Activated CD8-positive, alpha-beta memory T cell treated with anti-CD3 and anti-CD28 coated beads, Interleukin-2, amount 50 U/mL, for 1 hour (primary cell): Measurements from ENCODE around the gene SENP7.
"Not testable (repeated sequence)": the region's sequence is repeated elsewhere in the genome, so short reads cannot be mapped to it uniquely, and the experiment has no call there.

ENCODE experiments used
- DNase-seq: peaks from one replicate; pipeline ENCODE4 v3.0.0-alpha.2; 2020; ENCODE audit errors: extremely low read depth

SENP7 gene

GRCh38 chr3:101453961-101454360 is 59.1 kb downstream of the SENP7 start:
- DNase-seq: no peak

GRCh38 chr3:101438641-101439040 is 74.4 kb downstream of the SENP7 start:
- not testable (repeated sequence) for DNase-seq

DNA sequence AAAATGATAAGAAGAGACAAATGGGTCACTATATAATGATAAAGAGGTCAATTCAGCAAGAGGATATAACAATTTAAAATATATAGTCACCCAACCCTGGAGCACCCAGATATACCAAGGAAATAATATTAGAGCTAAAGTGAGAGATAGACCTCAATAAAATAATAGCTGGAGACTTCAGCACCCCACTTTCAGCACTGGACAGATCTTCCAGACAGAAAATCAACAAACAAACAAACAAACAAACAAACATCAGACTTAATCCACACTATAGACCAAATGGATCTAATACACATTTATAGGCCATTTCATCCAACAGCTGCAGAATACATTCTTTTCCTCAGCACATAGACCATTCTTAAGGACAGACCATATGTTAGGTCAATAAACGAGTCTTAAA is 79.4 kb downstream of the SENP7 start:
- DNase-seq: no peak

GRCh38 chr3:101423984-101424888 is 88.8 kb downstream of the SENP7 start:
- DNase-seq: no peak

DNA sequence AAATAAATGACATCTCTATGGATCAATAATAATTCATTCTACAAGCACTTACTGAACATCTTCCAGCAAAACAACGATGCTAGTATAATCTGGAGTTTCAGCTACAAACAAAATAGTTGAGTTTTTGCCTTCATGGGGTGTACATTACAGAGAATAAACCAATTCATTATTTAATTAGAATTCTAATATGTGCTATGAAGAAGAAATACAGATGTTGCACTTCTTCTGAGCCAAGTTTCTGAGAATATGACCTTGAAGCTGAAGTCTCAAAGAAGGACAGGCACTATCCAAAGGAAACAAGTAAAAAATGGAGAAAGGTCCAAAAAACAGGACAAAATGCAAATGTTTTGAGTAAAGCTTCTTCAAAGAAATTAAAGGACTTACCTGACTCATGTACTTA is 94.2 kb downstream of the SENP7 start:
- DNase-seq: no peak

DNA sequence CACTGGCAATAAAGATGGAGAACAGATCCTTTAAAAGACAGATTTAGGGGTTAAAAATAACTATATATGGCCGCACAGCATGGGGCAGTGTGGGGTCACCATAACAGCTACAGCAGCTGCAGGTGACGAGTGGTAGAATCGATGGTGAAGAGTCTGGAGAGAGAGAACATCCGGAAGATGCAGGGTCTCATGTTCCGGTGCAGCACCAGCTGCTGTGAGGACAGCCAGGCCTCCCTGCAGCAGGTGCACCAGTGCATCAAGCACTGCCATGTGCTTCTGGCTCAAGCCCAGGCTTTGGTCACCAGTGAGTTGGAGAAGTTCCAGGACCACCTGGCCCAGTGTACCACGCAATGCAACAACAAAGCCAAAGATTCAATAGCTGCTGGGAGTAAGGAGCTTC is 98.9 kb downstream of the SENP7 start:
- no peak for DNase-seq

- DNase-seq: no peak
Measured at GRCh38 chr3:101413656-101414055, 99.4 kb downstream of the SENP7 start.

- no peak for DNase-seq
Measured at GRCh38 chr3:101391413-101391950, 121.5 kb downstream of the SENP7 start.

- DNase-seq: no peak
Measured at GRCh38 chr3:101388706-101389105, 124.3 kb downstream of the SENP7 start.

DNA sequence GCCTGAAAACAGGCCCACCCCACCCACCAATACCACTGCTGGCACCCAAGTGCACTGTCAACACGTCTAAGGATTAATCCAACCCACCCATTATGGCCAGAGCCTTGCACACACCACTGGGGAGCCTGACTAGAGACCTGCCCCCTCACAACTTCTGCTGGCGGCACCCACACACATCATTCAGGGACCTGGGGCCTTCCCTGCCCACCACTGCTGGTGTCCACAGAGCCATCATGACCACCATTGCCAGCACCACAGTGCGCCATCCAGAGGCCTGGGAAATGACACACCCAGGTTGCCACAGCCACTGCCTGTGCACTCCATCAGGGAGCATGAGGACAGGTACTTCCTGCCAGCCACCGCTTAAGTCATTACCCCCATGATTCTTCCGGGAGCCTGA is 125.7 kb downstream of the SENP7 start:
- DNase-seq: no peak

DNA sequence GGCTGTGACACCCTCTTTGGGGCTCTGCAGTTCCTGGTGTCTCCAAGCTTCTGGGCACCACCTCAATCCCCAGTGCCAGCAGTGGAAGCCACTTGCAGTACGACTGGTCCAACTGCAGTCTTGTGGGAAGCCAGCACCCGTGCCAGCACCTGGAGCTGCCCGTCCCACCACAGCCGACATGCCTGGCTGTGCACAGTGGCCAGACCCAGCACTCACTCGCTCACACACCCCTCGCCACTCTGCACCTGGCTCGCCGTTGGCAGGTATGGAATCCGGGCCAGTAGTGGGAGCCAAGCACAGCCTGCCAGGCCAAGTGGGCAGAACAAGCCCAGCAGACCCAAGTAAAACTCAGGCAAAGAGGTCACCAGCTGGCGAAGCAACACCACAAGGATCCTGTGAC is 128.6 kb downstream of the SENP7 start:
- no peak for DNase-seq

GRCh38 chr3:101383656-101384055 is 129.4 kb downstream of the SENP7 start:
- no peak for DNase-seq

GRCh38 chr3:101383156-101383575 is 129.8 kb downstream of the SENP7 start:
- no peak for DNase-seq

DNA sequence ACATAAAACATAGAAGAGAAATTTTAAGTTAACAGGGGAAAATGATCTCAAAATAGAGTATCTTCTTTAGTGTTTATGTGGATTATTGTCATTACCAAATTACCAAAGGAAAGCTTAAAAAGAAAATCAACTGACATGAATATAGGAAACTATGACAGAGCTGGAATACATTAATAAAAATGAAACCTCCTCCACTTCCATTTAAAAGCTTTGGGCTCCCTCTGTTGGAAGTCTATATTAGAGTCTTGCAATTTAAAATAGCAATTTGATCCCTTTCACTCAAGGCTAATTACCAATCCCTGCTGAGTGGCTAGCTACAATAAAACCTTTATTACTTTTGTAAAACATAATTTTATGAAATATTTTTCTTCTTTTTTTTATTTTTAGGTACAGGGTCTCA is 131.2 kb downstream of the SENP7 start:
- DNase-seq: no peak

DNA sequence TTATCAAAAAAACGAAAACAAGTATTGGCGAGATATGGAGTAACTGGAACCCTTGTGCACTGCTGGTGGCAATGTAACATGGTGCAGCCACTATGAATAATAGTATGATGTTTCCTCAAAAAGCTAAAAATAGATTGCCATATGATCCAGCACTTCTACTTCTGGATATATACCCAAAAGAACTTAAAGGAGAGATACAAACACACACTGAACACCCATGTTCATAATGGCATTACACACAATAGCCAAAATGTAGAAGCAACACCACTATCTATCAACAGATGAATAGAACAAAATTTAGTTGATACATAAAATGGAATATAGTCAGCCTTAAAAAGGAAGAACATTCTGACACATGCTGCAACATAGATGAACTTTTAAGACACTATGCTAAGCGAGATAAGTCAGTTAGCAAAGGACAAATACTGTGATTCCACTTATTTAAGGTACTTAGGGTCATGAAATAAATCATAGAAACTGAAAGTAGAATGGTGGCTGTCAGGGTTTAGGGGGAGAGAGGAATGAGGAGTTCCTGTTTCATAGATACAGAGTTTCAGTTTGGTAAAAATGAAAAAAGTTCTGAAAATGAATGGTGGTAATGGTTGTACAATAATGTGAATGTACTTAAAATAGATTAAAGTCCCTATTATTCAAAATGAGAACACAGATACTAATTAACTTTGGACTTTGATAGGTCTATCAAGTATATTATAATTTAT is 133.2 kb downstream of the SENP7 start:
- DNase-seq: no peak

DNA sequence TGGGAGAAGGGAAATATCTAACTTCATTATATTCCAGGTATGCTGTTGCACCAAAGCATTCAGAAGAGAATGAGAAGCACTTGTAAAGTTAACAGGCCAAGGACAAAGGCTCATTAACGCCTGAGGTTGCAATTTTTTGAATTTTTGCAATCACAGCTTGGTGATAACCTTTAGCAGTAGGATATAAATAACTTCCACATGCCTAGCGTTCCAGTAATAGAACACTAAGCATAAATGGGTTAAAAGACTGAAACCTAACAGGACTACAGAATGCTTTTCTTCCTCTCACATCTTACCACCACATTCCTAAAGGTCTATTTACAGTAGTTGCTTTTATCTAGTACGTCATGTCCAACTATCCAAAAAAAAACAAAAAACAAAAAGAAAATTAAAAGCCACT is 135.2 kb downstream of the SENP7 start:
- no peak for DNase-seq

DNA sequence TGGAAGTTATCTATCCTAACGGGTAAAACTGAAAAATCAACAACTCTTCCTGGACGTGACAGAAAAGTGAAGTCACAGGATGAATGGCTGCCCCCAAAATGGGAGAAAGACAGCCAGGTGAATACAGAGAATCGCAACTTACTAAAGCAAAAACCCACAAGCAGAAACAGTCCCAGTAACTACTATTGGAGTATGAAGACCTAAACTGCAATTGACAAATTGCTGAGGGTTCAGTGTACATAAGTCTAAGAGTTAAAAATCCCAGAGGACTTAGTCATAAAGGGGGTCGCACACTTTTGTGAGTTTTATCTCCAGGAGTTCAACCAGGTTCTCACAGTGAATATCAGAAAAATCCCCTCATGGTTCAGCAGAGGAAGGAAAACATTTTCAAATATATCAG is 135.8 kb downstream of the SENP7 start:
- no peak for DNase-seq

DNA sequence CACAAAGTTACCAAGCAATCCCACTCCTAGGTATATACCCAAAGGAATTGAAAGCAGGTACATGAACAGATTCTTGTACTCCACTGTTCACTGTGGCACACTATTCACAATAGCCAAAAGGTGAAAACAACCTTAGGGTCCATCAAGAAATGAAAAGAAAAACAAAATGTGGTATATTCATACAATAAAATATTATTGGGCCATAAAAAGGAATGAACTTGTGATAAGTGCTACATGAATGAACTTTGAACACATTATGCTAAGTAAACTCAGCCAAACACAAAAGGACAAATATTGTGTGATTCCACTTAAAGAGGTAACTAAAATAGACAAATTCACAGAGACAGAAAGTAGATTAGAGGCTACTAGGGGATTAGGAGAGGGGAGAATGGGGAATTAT is 137.4 kb downstream of the SENP7 start:
- no peak for DNase-seq

DNA sequence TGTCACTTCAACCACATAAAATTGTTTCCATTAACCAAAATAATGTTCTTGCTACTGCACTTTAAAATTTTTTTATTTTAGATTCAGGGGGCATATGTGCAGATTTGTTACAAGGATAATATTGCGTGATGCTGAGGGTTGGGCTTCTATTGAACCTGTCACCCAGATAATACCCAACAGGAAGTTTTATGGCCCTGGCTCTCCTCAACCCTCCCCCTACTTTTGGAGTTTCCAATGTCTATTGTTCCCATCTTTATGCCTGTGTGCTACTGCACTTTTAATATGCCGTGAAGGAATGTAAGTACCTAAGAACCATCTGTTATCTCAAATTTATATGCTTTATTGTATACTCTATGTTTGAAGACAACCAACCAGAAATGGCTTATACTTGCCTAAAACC is 150.6 kb downstream of the SENP7 start:
- DNase-seq: no peak

DNA sequence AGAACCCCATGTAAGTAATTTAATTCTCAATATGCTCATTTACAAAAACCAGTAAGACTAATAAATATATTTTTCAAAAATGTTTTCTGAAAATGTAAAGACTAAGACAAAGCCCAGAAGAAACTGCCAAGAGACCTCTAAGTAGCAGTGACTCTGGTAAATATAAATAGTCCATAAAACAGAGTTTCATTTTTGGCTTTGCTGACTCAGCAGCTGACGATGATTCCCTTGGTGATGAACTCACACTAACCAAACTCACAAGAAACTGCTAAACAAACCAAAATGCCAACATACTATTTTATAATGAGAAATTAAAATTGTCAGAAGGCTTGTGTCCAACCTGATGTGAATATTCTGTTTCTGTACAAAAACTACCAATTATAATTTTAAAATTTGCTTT is 161.2 kb downstream of the SENP7 start:
- DNase-seq: no peak

DNA sequence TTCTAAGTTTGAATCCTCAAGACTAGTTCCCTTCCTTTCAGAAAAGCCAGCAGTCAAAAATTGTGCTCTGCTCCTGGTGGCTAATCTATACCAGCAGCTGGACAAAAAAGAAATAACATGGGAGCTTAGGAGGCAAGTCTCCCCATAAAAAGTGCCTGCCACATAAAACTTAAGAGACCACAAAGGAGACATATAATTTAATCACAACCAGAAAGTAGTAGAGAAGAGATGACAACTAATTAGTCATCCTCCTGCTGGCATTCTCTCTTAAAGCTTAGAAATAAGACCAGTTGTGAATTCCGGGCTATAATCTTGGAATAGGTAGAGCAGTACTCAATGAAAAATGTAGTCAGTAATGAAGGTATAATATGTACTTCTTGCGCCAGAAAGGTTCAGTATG is 172.4 kb downstream of the SENP7 start:
- no peak for DNase-seq

DNA sequence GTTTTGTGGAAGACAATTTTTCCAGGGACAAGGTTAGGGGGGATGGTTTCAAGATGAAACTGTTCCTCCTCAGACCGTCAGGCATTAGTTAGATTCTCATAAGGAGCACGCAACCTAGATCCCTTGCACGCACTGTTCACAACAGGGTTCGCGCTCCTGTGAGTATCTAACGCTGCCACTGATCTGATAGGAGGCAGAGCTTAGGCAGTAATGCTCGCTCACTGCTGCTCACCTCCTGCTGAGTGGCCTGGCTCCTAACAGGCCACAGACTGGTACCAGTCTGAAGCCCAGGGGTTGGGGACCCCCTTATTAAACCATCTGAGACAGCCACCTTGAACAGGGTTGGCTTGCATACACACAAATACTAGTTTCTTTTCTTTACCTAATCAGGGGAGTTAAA is 179.1 kb downstream of the SENP7 start:
- no peak for DNase-seq
